GM12878 (cell line): ENCODE results near the gene MIAT. TPM values are rescaled to one million over a fixed set of nuclear protein-coding genes. Genes with fewer than 3 reads are reported as not detected.
A peak's percentile ranks its signal among the peaks of the same experiment; 100 is the strongest.

Source experiments
- ATAC-seq: fragments of 200-7000 bp; cut with Tn5 transposase; 3 replicates; pipeline ENCODE4 v1.9.1; 2020; ENCODE audit warnings: mild to moderate bottlenecking, moderate library complexity
- BruUV-seq: library from RNA; stranded (reverse); fragments of 400-500 nt; replicated peaks from 2 replicates; lab custom pipeline; 2021; lab: Mats Ljungman, UMichigan
- CTCF ChIA-PET: fragments of 300-600 bp; sonication (Branson Sonifier 250); formaldehyde crosslinking; extraction: SDS; loops from one replicate; lab custom pipeline; 2021; ENCODE audit warnings: inconsistent platforms; lab: Yijun Ruan, JAX
- POLR2A ChIA-PET: fragments of 350-600 bp; formaldehyde crosslinking; extraction: SDS; loops from one replicate; lab custom pipeline; 2021; ENCODE audit warnings: inconsistent platforms; lab: Charles Lee
- RAD21 ChIA-PET: fragments of 300-600 bp; sonication (Branson Sonifier 250); formaldehyde crosslinking; loops from one replicate; lab custom pipeline; 2023; ENCODE audit warnings: antibody characterized with exemption; ENCODE audit not compliant: unreplicated experiment; lab: Charles Lee
- SMC1A ChIA-PET: fragments of 300-600 bp; sonication (Branson Sonifier 250); formaldehyde crosslinking; loops from one replicate; lab custom pipeline; 2023; ENCODE audit not compliant: unreplicated experiment, uncharacterized antibody; lab: Charles Lee
- DNase-seq: peaks from one replicate; pipeline ENCODE4 v3.0.0-alpha.2; 2011; ENCODE audit warnings: low read depth, low spot score
- FAIRE-seq: peaks from 3 replicates; lab custom pipeline; 2011; peaks lifted over from hg19 to GRCh38; lab: Jason Lieb, UNC
- H2AFZ ChIP-seq: 2 replicates; pipeline ENCODE4 v1.6.0; 2011; ENCODE audit warnings: low read depth, low read length, control low read depth; ENCODE audit not compliant: control insufficient read depth
- H3K27ac ChIP-seq: 2 replicates; pipeline ENCODE4 v1.5.1; 2011; ENCODE audit warnings: control low read depth; ENCODE audit not compliant: control insufficient read depth, insufficient read depth
- H3K27me3 ChIP-seq, 2 experiments: replicated peaks in 1 of 2; 2 replicates each; pipeline versions ENCODE4 v1.6.0 to v1.6.1; 2011; ENCODE audit warnings: low read length in 1 of 2; ENCODE audit not compliant: control insufficient read depth in 2 of 2, insufficient read depth in 2 of 2
- H3K36me3 ChIP-seq, 2 experiments: 2 replicates each; pipeline ENCODE4 v1.5.1; 2011; ENCODE audit warnings: low read length in 1 of 2; ENCODE audit not compliant: control insufficient read depth in 2 of 2, insufficient read depth in 2 of 2
- H3K4me1 ChIP-seq: 2 replicates; pipeline ENCODE4 v1.6.1; 2011; ENCODE audit warnings: mild to moderate bottlenecking, low read length, moderate library complexity, mixed read lengths; ENCODE audit not compliant: control insufficient read depth, insufficient read depth
- H3K4me2 ChIP-seq: 2 replicates; pipeline ENCODE4 v1.6.0; 2011; ENCODE audit warnings: control low read depth; ENCODE audit not compliant: control insufficient read depth, insufficient read depth
- H3K4me3 ChIP-seq: fragments of 200-600 bp; sonication (generic); 2 replicates; pipeline ENCODE4 v1.5.1; 2016
- H3K79me2 ChIP-seq: 2 replicates; pipeline ENCODE4 v1.6.0; 2011; ENCODE audit warnings: low read length; ENCODE audit not compliant: control insufficient read depth, insufficient read depth
- H3K9ac ChIP-seq: 2 replicates; pipeline ENCODE4 v1.8.0; 2011; ENCODE audit warnings: low read length, control low read depth, mixed read lengths; ENCODE audit not compliant: control insufficient read depth, insufficient read depth
- H3K9me3 ChIP-seq: replicated peaks from 3 replicates; pipeline ENCODE4 v1.5.1; 2011; ENCODE audit warnings: mild to moderate bottlenecking, low read length; ENCODE audit not compliant: control insufficient read depth, insufficient read depth
- H4K20me1 ChIP-seq: 2 replicates; pipeline ENCODE4 v1.6.0; 2011; ENCODE audit not compliant: control insufficient read depth, insufficient read depth
- CHD2 ChIP-seq: IDR thresholded peaks from 2 replicates; pipeline ENCODE4 v1.6.1; 2011; ENCODE audit warnings: low read depth, low read length, improper control_type of control experiment, borderline replicate concordance
- ETV6 ChIP-seq, 2 experiments: fragments of 450-650 bp in 1 of 2; IDR thresholded peaks in 1 of 2; conservative IDR thresholded peaks in 1 of 2; 2 replicates each; pipeline ENCODE4 v1.6.1; 2014; ENCODE audit warnings: antibody characterized with exemption in 1 of 2, borderline replicate concordance in 1 of 2, low read depth in 1 of 2, mild to moderate bottlenecking in 1 of 2, moderate library complexity in 1 of 2
- MYC ChIP-seq: IDR thresholded peaks from 2 replicates; pipeline ENCODE4 v1.6.1; 2011; ENCODE audit warnings: mild to moderate bottlenecking, low read length, moderate library complexity, inconsistent platforms; ENCODE audit not compliant: insufficient read depth, insufficient replicate concordance, insufficient read length, severe bottlenecking
- NFIC ChIP-seq: IDR thresholded peaks from 2 replicates; pipeline ENCODE4 v1.6.1; 2012; ENCODE audit warnings: low read depth, mild to moderate bottlenecking, inconsistent platforms, low read length, moderate library complexity
- NFXL1 ChIP-seq: fragments of 450-650 bp; IDR thresholded peaks from 2 replicates; pipeline ENCODE4 v1.6.1; 2017; ENCODE audit warnings: antibody characterized with exemption, mild to moderate bottlenecking, borderline replicate concordance
- RUNX3 ChIP-seq: IDR thresholded peaks from 2 replicates; pipeline ENCODE4 v1.6.1; 2012; ENCODE audit warnings: low read length, inconsistent platforms
- SMC3 ChIP-seq: IDR thresholded peaks from 2 replicates; pipeline ENCODE4 v1.6.1; 2011; ENCODE audit warnings: low read length, improper control_type of control experiment, borderline replicate concordance
- TCF12 ChIP-seq: IDR thresholded peaks from 2 replicates; pipeline ENCODE4 v1.6.1; 2011; ENCODE audit warnings: low read depth, mild to moderate bottlenecking, low read length
- WGBS: methylation state at CpG from one replicate; pipeline ENCODE4 v1.1.6; 2016; ENCODE audit warnings: low lambda C conversion rate; ENCODE audit not compliant: insufficient replicate concordance, insufficient coverage; ENCODE audit errors: missing lambda C conversion rate; 5-methylcytosine and 5-hydroxymethylcytosine counted together
- in situ Hi-C: fragments of 300-500 bp; cut with MboI; formaldehyde crosslinking; loops from 9 replicates; pipeline ENCODE4 v1.14.3; 2018; ENCODE audit warnings: mixed read lengths
- intact Hi-C: fragments of 100-400 bp; cut with micrococcal nuclease; formaldehyde crosslinking; loops from one replicate; pipeline ENCODE4 v1.14.2; 2022; ENCODE audit not compliant: unreplicated experiment
- polyA plus RNA-seq, 11 experiments: library from polyadenylated mRNA; depleted of rRNA in 4 of 11; unstranded in 6 of 11; stranded (reverse) in 5 of 11; fragments of >200 nt; fragmentation: Nextera tagmentation in 4 of 11; fragmentation: Illumina TruSeq in 1 of 11; extraction: Ambion mirVana in 4 of 11; extraction: Trizol in 1 of 11; gene quantifications; 1 replicate in 1 of 11; 2 replicates in 10 of 11; pipeline versions ENCODE4 v1.2.1 to v1.2.3, GENCODE V29; 2011 to 2016; ENCODE audit warnings: inconsistent platforms in 2 of 11, missing spikeins in 2 of 11, low read depth in 1 of 11
- total RNA-seq, 4 experiments: library from RNA; depleted of rRNA in 3 of 4; stranded (reverse); fragments of >200 nt in 3 of 4; fragmentation: Illumina TruSeq in 1 of 4; extraction: Trizol in 1 of 4; gene quantifications; 2 replicates each; pipeline versions ENCODE4 v1.2.1 to v1.2.3, GENCODE V29; 2013 to 2021
- TF ChIP-seq, protein P1 (sequence below): fragments of 450-650 bp; IDR thresholded peaks from 2 replicates; pipeline ENCODE4 v1.6.1; 2017; ENCODE audit warnings: mild to moderate bottlenecking, low read depth, inconsistent platforms; ENCODE audit not compliant: poor library complexity, severe bottlenecking
- TF ChIP-seq, protein P2 (sequence below): IDR thresholded peaks from 2 replicates; pipeline ENCODE4 v1.6.1; 2011; ENCODE audit warnings: mild to moderate bottlenecking, low read depth, low read length, moderate library complexity; ENCODE audit not compliant: insufficient replicate concordance

MIAT gene
- total and polyA plus RNA-seq, 10 of the 15 experiments (the other 5 are each of a cell fraction or from before 2014, with no cell fraction given) = 0.39 to 13.7 (median 4.6) TPM

DNA sequence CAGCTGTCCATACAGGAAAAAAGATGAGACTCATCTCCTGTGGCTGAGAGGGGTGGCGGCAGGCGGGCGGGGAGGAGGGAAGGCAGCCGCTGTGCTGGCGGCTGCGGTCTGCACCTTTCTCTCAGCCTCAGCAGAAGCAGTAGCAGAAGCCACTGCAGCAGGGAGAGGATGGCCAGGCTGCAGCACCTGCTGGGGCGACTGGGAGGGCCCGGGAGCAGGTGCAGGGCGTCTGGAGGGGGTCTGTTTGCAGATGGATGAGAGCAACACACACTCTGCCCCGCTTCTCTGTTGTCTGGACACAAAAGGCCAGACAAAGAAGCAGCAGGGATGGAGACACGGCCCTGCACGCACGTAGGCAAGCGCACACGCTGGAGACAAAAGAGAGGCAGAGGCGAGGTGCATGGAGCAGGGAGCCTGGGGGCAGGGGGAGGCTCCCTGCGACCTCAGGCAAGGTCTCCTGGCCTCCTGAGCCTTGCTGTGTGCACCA lies 9.3 kb upstream of the MIAT start:
- Histone ChIP-seq H3K79me2 (no peaks in the 10 kb centered on the region), H3K9me3 (no peaks in the 10 kb centered on the region), H4K20me1 (no peaks in the 10 kb centered on the region; the same call in 1 of the 2 replicates), H3K9ac (no peak overlapping the region), H3K27me3 (peaks cover 0 to 4% of the 10 kb centered on the region in 2 experiments; a peak in 2 of 4 replicates), H2AFZ (no peak overlapping the region), H3K27ac (no peak overlapping the region), H3K4me2 (no peak overlapping the region), H3K4me1 (peaks cover 30% of the 10 kb centered on the region), H3K4me3 (no peak overlapping the region), H3K36me3 (no peaks in the 10 kb centered on the region)
- CTCF ChIA-PET = interaction anchor here (0.6 to 0.9 kb wide), 4 partner anchors 9 to 178 kb away, joined by 3 to 4 read pairs (median 4); partner anchors contain the start of gene MIAT
- DNase-seq = no peak
- in situ Hi-C loops (no loop called here), intact Hi-C loops (no loop called here)
- POLR2A ChIA-PET = no interaction called here
- SMC1A ChIA-PET = interaction anchor here (1.6 kb wide), 1 partner anchor 217 kb away, joined by 3 read pairs; no protein-coding TSS in a partner anchor
- no TSS peak for BruUV-seq
- TF ChIP-seq MYC (no peak), ETV6 (conservative IDR thresholded peaks at IDR 0.05 in 1 of 2, IDR thresholded peaks at IDR 0.05 in 1 of 2; ENCODE audit: borderline replicate concordance in 1 of 2, low read depth in 1 of 2) (no peak), NFIC (no peak), RUNX3 (0 out of 2 replicates have a peak, but pooled peaks have one; percentile 22), NFXL1 (no peak), TCF12 (peak; percentile 44; the same call in 1 of the 2 replicates), CHD2 (no peak), SMC3 (no peak)
- TF ChIP-seq, protein P1, sequence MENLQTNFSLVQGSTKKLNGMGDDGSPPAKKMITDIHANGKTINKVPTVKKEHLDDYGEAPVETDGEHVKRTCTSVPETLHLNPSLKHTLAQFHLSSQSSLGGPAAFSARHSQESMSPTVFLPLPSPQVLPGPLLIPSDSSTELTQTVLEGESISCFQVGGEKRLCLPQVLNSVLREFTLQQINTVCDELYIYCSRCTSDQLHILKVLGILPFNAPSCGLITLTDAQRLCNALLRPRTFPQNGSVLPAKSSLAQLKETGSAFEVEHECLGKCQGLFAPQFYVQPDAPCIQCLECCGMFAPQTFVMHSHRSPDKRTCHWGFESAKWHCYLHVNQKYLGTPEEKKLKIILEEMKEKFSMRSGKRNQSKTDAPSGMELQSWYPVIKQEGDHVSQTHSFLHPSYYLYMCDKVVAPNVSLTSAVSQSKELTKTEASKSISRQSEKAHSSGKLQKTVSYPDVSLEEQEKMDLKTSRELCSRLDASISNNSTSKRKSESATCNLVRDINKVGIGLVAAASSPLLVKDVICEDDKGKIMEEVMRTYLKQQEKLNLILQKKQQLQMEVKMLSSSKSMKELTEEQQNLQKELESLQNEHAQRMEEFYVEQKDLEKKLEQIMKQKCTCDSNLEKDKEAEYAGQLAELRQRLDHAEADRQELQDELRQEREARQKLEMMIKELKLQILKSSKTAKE = no peak
- TF ChIP-seq, protein P2, sequence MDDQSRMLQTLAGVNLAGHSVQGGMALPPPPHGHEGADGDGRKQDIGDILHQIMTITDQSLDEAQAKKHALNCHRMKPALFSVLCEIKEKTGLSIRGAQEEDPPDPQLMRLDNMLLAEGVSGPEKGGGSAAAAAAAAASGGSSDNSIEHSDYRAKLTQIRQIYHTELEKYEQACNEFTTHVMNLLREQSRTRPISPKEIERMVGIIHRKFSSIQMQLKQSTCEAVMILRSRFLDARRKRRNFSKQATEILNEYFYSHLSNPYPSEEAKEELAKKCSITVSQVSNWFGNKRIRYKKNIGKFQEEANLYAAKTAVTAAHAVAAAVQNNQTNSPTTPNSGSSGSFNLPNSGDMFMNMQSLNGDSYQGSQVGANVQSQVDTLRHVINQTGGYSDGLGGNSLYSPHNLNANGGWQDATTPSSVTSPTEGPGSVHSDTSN = no peak
- RAD21 ChIA-PET = no interaction called here
- WGBS = 53% methylated on average over 17 of the region's 17 CpGs
- FAIRE-seq = no peak
- peak; percentile 38; the same call in 2 of the 3 replicates for ATAC-seq
